ENCODE data around the gene TOMM40L. TPM values are rescaled to one million over a fixed set of nuclear protein-coding genes. Genes with fewer than 3 reads are reported as not detected.
"Not testable (repeated sequence)": the region's sequence is repeated elsewhere in the genome, so short reads cannot be mapped to it uniquely, and the experiment has no call there.

TOMM40L gene
- total and polyA plus RNA-seq, 4 donors: 14.4 to 24.2 (median 19.7) TPM

GRCh38 chr1:161242313-161242712, 16.5 kb downstream of the TOMM40L start:
- Histone ChIP-seq H3K4me3 (ENCODE audit: low read depth, low read length) (no peak overlapping the region), H3K36me3 (ENCODE audit: control insufficient read depth, insufficient read depth, low read length) (no peaks in the 10 kb centered on the region), H3K27ac (ENCODE audit: low read depth, low read length) (no peak overlapping the region), H3K27me3 (ENCODE audit: control insufficient read depth, insufficient read depth, low read length) (no peaks in the 10 kb centered on the region), H3K4me1 (ENCODE audit: control insufficient read depth, insufficient read depth, low read length) (no peaks in the 10 kb centered on the region), H3K9me3 (ENCODE audit: control insufficient read depth, insufficient read depth, low read length) (no peaks in the 10 kb centered on the region)
- no peak for DNase-seq (ENCODE audit: low read depth in 4 of 6, low spot score in 6 of 6)
- WGBS (ENCODE audit: insufficient coverage): 100% methylated on average over 1 of the region's 2 CpGs

GRCh38 chr1:161244888-161245287, 19.0 kb downstream of the TOMM40L start:
- DNase-seq (ENCODE audit: low read depth in 4 of 6, low spot score in 6 of 6): no peak
- Histone ChIP-seq H3K9me3 (ENCODE audit: control insufficient read depth, insufficient read depth, low read length) (no peaks in the 10 kb centered on the region), H3K4me3 (ENCODE audit: low read depth, low read length) (no peak overlapping the region), H3K36me3 (ENCODE audit: control insufficient read depth, insufficient read depth, low read length) (no peaks in the 10 kb centered on the region), H3K27me3 (ENCODE audit: control insufficient read depth, insufficient read depth, low read length) (no peaks in the 10 kb centered on the region), H3K4me1 (ENCODE audit: control insufficient read depth, insufficient read depth, low read length) (no peaks in the 10 kb centered on the region), H3K27ac (ENCODE audit: low read depth, low read length) (no peak overlapping the region)
- WGBS (ENCODE audit: insufficient coverage): 86% methylated on average over 4 of the region's 4 CpGs

- not testable (repeated sequence) for H3K27ac ChIP-seq (ENCODE audit: low read depth, low read length); H3K4me1 ChIP-seq (ENCODE audit: control insufficient read depth, insufficient read depth, low read length); H3K4me3 ChIP-seq (ENCODE audit: low read depth, low read length); H3K9me3 ChIP-seq (ENCODE audit: control insufficient read depth, insufficient read depth, low read length); H3K27me3 ChIP-seq (ENCODE audit: control insufficient read depth, insufficient read depth, low read length); DNase-seq (ENCODE audit: low read depth in 4 of 6, low spot score in 6 of 6); H3K36me3 ChIP-seq (ENCODE audit: control insufficient read depth, insufficient read depth, low read length)
- 71% methylated on average over 5 of the region's 5 CpGs for WGBS (ENCODE audit: insufficient coverage)
Measured at GRCh38 chr1:161250100-161250499, 24.2 kb downstream of the TOMM40L start.

- Histone ChIP-seq H3K4me3 (ENCODE audit: low read depth, low read length) (no peak overlapping the region), H3K36me3 (ENCODE audit: control insufficient read depth, insufficient read depth, low read length) (no peaks in the 10 kb centered on the region), H3K9me3 (ENCODE audit: control insufficient read depth, insufficient read depth, low read length) (no peaks in the 10 kb centered on the region), H3K4me1 (ENCODE audit: control insufficient read depth, insufficient read depth, low read length) (no peaks in the 10 kb centered on the region), H3K27me3 (ENCODE audit: control insufficient read depth, insufficient read depth, low read length) (no peaks in the 10 kb centered on the region), H3K27ac (ENCODE audit: low read depth, low read length) (no peak overlapping the region)
- no peak for DNase-seq (ENCODE audit: low read depth in 4 of 6, low spot score in 6 of 6)
- 63% methylated on average over 6 of the region's 7 CpGs for WGBS (ENCODE audit: insufficient coverage)
Measured at GRCh38 chr1:161250829-161251228, 25.0 kb downstream of the TOMM40L start.

- no peak overlapping the region for H3K27ac ChIP-seq (ENCODE audit: low read depth, low read length)
- no peak for DNase-seq (ENCODE audit: low read depth in 4 of 6, low spot score in 6 of 6)
- H3K27me3 ChIP-seq (ENCODE audit: control insufficient read depth, insufficient read depth, low read length): no peaks in the 10 kb centered on the region
- no peaks in the 10 kb centered on the region for H3K9me3 ChIP-seq (ENCODE audit: control insufficient read depth, insufficient read depth, low read length)
- H3K36me3 ChIP-seq (ENCODE audit: control insufficient read depth, insufficient read depth, low read length): no peaks in the 10 kb centered on the region
- no peaks in the 10 kb centered on the region for H3K4me1 ChIP-seq (ENCODE audit: control insufficient read depth, insufficient read depth, low read length)
- H3K4me3 ChIP-seq (ENCODE audit: low read depth, low read length): no peak overlapping the region
- 64% methylated on average over 5 of the region's 8 CpGs for WGBS (ENCODE audit: insufficient coverage)
Measured at GRCh38 chr1:161251579-161251978, 25.7 kb downstream of the TOMM40L start.

GRCh38 chr1:161255302-161255701, 29.4 kb downstream of the TOMM40L start:
- WGBS (ENCODE audit: insufficient coverage): no CpG with 5 or more reads among the region's 5 CpGs
- not testable (repeated sequence) for DNase-seq (ENCODE audit: low read depth in 4 of 6, low spot score in 6 of 6); H3K9me3 ChIP-seq (ENCODE audit: control insufficient read depth, insufficient read depth, low read length); H3K4me1 ChIP-seq (ENCODE audit: control insufficient read depth, insufficient read depth, low read length); H3K4me3 ChIP-seq (ENCODE audit: low read depth, low read length); H3K36me3 ChIP-seq (ENCODE audit: control insufficient read depth, insufficient read depth, low read length); H3K27me3 ChIP-seq (ENCODE audit: control insufficient read depth, insufficient read depth, low read length); H3K27ac ChIP-seq (ENCODE audit: low read depth, low read length)

GRCh38 chr1:161255955-161256520, 30.2 kb downstream of the TOMM40L start:
- H3K27ac ChIP-seq (ENCODE audit: low read depth, low read length); H3K4me3 ChIP-seq (ENCODE audit: low read depth, low read length); H3K36me3 ChIP-seq (ENCODE audit: control insufficient read depth, insufficient read depth, low read length); DNase-seq (ENCODE audit: low read depth in 4 of 6, low spot score in 6 of 6); H3K9me3 ChIP-seq (ENCODE audit: control insufficient read depth, insufficient read depth, low read length); H3K27me3 ChIP-seq (ENCODE audit: control insufficient read depth, insufficient read depth, low read length): not testable (repeated sequence)
- WGBS (ENCODE audit: insufficient coverage): 100% methylated on average over 1 of the region's 4 CpGs
- H3K4me1 ChIP-seq (ENCODE audit: control insufficient read depth, insufficient read depth, low read length): peaks cover 11% of the 10 kb centered on the region

GRCh38 chr1:161257109-161257508, 31.2 kb downstream of the TOMM40L start:
- H3K27me3 ChIP-seq (ENCODE audit: control insufficient read depth, insufficient read depth, low read length); DNase-seq (ENCODE audit: low read depth in 4 of 6, low spot score in 6 of 6); H3K36me3 ChIP-seq (ENCODE audit: control insufficient read depth, insufficient read depth, low read length); H3K4me3 ChIP-seq (ENCODE audit: low read depth, low read length); H3K9me3 ChIP-seq (ENCODE audit: control insufficient read depth, insufficient read depth, low read length); H3K27ac ChIP-seq (ENCODE audit: low read depth, low read length): not testable (repeated sequence)
- WGBS (ENCODE audit: insufficient coverage): 95% methylated on average over 4 of the region's 5 CpGs
- peaks cover 13% of the 10 kb centered on the region for H3K4me1 ChIP-seq (ENCODE audit: control insufficient read depth, insufficient read depth, low read length)

- H3K36me3 ChIP-seq (ENCODE audit: control insufficient read depth, insufficient read depth, low read length): no peaks in the 10 kb centered on the region
- H3K4me3 ChIP-seq (ENCODE audit: low read depth, low read length): peak within 1 kb of the TSS; percentile 56
- peak; percentile 69 to 98 (median 80) for DNase-seq (ENCODE audit: low read depth in 4 of 6, low spot score in 6 of 6)
- H3K27me3 ChIP-seq (ENCODE audit: control insufficient read depth, insufficient read depth, low read length): peaks cover 10% of the 10 kb centered on the region
- under 1% methylated on average over 55 of the region's 62 CpGs for WGBS (ENCODE audit: insufficient coverage)
- H3K4me1 ChIP-seq (ENCODE audit: control insufficient read depth, insufficient read depth, low read length): peaks cover 13% of the 10 kb centered on the region
- no peaks in the 10 kb centered on the region for H3K9me3 ChIP-seq (ENCODE audit: control insufficient read depth, insufficient read depth, low read length)
- H3K27ac ChIP-seq (ENCODE audit: low read depth, low read length): no peak within 1 kb of the TSS
Measured at GRCh38 chr1:161258439-161259344, 32.8 kb downstream of the TOMM40L start, which contains the start of gene PCP4L1. TSS of gene PCP4L1 (plus strand) at chr1:161258745. CDS start at chr1:161258975, 230 bp downstream.

- 0% methylated on average over 3 of the region's 6 CpGs for WGBS (ENCODE audit: insufficient coverage)
- Histone ChIP-seq H3K36me3 (ENCODE audit: control insufficient read depth, insufficient read depth, low read length) (no peaks in the 10 kb centered on the region), H3K4me1 (ENCODE audit: control insufficient read depth, insufficient read depth, low read length) (peaks cover 13% of the 10 kb centered on the region), H3K9me3 (ENCODE audit: control insufficient read depth, insufficient read depth, low read length) (no peaks in the 10 kb centered on the region), H3K27ac (ENCODE audit: low read depth, low read length) (no peak overlapping the region), H3K27me3 (ENCODE audit: control insufficient read depth, insufficient read depth, low read length) (peaks cover 10% of the 10 kb centered on the region), H3K4me3 (ENCODE audit: low read depth, low read length) (peak overlapping the region; percentile 56)
- peak in 2 of 6 donors; percentile 10 to 52 for DNase-seq (ENCODE audit: low read depth in 4 of 6, low spot score in 6 of 6)
Measured at GRCh38 chr1:161259345-161259702, 33.5 kb downstream of the TOMM40L start.
